ENCODE measurements around the gene GNGT2. TPM values are rescaled to one million over a fixed set of nuclear protein-coding genes. Genes with fewer than 3 reads are reported as not detected.

GNGT2 gene
- total RNA-seq, 1 donor from 2014 or later, result 2.2 TPM

DNA sequence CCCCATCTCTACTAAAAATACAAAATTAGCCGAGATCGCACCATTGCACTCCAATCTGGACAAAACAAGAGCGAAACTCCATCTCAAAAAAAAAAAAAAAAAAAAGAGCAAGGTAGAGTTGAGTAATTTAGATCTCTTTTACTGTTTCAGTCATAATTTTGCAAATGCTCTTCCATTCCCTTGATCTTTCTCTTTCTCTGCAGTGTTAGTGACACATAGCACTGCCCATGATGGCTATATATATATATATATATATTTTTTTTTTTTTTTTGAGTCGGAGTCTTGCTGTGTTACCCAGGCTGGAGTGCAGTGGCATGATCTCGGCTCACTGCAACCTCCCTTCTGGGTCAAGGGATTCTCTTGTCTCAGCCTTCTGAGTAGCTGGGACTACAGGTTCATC, 32.4 kb upstream of the GNGT2 start:
- H3K36me3 ChIP-seq, result no peaks in the 10 kb centered on the region
- intact Hi-C loops (cut with micrococcal nuclease), result no loop called here
- no peak overlapping the region for H3K27ac ChIP-seq (replicated peaks)
- TF ChIP-seq CTCF (IDR thresholded peaks at IDR 0.05; ENCODE audit: borderline replicate concordance), result no peak
- H3K4me3 ChIP-seq, result no peak overlapping the region
- no peaks in the 10 kb centered on the region for H3K9me3 ChIP-seq (replicated peaks)
- DNase-seq, result no peak
- H3K27me3 ChIP-seq (ENCODE audit: low read depth), result peaks cover 4% of the 10 kb centered on the region
- H3K4me1 ChIP-seq, result no peaks in the 10 kb centered on the region

GRCh38 chr17:49241692-49242397, 31.5 kb upstream of the GNGT2 start:
- Histone ChIP-seq H3K27ac (replicated peaks) (no peak overlapping the region), H3K4me3 (no peak overlapping the region), H3K36me3 (no peaks in the 10 kb centered on the region), H3K9me3 (replicated peaks) (no peaks in the 10 kb centered on the region), H3K27me3 (ENCODE audit: low read depth) (peaks cover 4% of the 10 kb centered on the region), H3K4me1 (no peaks in the 10 kb centered on the region)
- no peak for TF ChIP-seq CTCF (IDR thresholded peaks at IDR 0.05; ENCODE audit: borderline replicate concordance)
- intact Hi-C loops (cut with micrococcal nuclease), result no loop called here
- DNase-seq, result no peak

- Histone ChIP-seq H3K4me1 (no peaks in the 10 kb centered on the region), H3K4me3 (no peak overlapping the region), H3K27ac (replicated peaks) (no peak overlapping the region), H3K36me3 (no peaks in the 10 kb centered on the region), H3K9me3 (replicated peaks) (no peaks in the 10 kb centered on the region), H3K27me3 (ENCODE audit: low read depth) (peaks cover 4% of the 10 kb centered on the region)
- DNase-seq, result no peak
- no peak for TF ChIP-seq CTCF (IDR thresholded peaks at IDR 0.05; ENCODE audit: borderline replicate concordance)
- intact Hi-C loops (cut with micrococcal nuclease), result no loop called here
Measured at GRCh38 chr17:49241040-49241439, 30.7 kb upstream of the GNGT2 start.

DNA sequence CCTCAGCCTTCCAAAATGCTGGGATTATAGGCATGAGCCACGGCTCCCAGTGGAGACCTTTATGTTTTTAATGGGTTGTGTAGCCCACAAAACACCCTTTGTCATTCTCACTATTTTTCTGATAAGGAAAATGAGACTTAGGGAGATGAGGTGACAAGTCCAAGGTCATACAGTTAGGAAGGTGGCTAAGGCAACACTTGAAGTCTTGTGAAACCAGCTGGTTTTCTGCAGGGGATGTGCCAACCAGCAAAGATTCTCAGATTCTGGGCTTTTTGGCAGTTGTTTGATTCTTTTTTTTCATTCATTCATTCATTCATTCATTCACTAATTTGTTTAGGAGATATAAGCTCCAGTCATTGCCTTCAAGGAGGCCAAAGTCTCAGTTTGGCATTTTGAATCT, 30.2 kb upstream of the GNGT2 start:
- Histone ChIP-seq H3K27me3 (ENCODE audit: low read depth) (peaks cover 4% of the 10 kb centered on the region), H3K4me1 (no peaks in the 10 kb centered on the region), H3K4me3 (no peak overlapping the region), H3K9me3 (replicated peaks) (no peaks in the 10 kb centered on the region), H3K36me3 (no peaks in the 10 kb centered on the region), H3K27ac (replicated peaks) (no peak overlapping the region)
- DNase-seq, result no peak
- no peak for TF ChIP-seq CTCF (IDR thresholded peaks at IDR 0.05; ENCODE audit: borderline replicate concordance)
- intact Hi-C loops (cut with micrococcal nuclease), result no loop called here

- no peaks in the 10 kb centered on the region for H3K9me3 ChIP-seq (replicated peaks)
- TF ChIP-seq CTCF (IDR thresholded peaks at IDR 0.05; ENCODE audit: borderline replicate concordance), result no peak
- H3K36me3 ChIP-seq, result no peaks in the 10 kb centered on the region
- H3K4me3 ChIP-seq, result no peak overlapping the region
- no peaks in the 10 kb centered on the region for H3K4me1 ChIP-seq
- peaks cover 4% of the 10 kb centered on the region for H3K27me3 ChIP-seq (ENCODE audit: low read depth)
- H3K27ac ChIP-seq (replicated peaks), result no peak overlapping the region
- intact Hi-C loops (cut with micrococcal nuclease), result no loop called here
- DNase-seq, result no peak
Measured at GRCh38 chr17:49239963-49240362, 29.6 kb upstream of the GNGT2 start.
